B cell (primary cell): ENCODE results near the gene NEMP2.

Source experiments
- EZH2 ChIP-seq: IDR thresholded peaks from 2 replicates; pipeline ENCODE4 v1.6.1; 2012; ENCODE audit warnings: borderline replicate concordance, low read depth, mild to moderate bottlenecking, moderate library complexity, low read length; ENCODE audit not compliant: insufficient read depth, poor library complexity, severe bottlenecking
- TF ChIP-seq, protein P1 (sequence below): fragments of 200-600 bp; IDR thresholded peaks from one replicate; pipeline ENCODE4 v1.8.0; 2022; ENCODE audit warnings: antibody characterized with exemption, mild to moderate bottlenecking

DNA sequence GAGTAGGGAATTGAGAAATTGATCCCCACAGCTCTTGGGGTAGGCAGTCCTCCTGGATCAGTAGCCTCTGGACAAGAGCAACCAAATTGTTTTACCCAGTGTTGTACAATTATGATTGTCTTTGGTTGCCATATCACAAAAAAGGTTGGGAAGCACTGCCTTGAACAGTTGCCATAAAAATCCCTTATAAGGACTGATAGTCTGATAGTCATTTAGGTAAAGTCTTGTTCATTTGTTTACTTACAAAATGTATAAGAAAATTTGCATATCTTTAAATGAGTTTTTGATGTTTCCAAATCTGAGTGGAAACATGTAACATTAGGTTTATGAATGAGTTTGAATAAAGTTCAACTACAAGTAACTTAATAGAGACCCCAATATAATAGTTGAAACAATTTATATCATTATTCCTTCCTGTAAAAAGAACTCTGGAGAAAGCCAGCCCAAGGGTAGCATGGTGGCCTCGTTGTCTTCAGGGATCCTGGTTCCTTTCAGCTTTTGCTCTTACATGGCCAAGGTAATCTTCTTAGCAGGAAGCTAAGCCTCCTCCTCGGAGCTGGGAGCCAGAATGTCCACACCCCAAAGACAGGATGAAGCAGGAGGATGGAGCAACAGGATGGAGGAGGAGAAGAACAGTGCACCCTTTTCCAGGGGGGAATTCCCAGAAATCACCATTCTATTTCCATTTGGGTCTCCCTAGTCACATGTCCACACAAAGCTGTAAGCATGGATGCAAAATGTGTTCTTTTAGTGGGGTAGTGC, 35.7 kb upstream of the NEMP2 start:
- TF ChIP-seq EZH2 = no peak
- TF ChIP-seq, protein P1, sequence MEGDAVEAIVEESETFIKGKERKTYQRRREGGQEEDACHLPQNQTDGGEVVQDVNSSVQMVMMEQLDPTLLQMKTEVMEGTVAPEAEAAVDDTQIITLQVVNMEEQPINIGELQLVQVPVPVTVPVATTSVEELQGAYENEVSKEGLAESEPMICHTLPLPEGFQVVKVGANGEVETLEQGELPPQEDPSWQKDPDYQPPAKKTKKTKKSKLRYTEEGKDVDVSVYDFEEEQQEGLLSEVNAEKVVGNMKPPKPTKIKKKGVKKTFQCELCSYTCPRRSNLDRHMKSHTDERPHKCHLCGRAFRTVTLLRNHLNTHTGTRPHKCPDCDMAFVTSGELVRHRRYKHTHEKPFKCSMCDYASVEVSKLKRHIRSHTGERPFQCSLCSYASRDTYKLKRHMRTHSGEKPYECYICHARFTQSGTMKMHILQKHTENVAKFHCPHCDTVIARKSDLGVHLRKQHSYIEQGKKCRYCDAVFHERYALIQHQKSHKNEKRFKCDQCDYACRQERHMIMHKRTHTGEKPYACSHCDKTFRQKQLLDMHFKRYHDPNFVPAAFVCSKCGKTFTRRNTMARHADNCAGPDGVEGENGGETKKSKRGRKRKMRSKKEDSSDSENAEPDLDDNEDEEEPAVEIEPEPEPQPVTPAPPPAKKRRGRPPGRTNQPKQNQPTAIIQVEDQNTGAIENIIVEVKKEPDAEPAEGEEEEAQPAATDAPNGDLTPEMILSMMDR = no peak
